CD4-positive, CD25-positive, alpha-beta regulatory T cell (primary cell): Measurements from ENCODE around the gene DCTN3. TPM values are rescaled to one million over a fixed set of nuclear protein-coding genes. Genes with fewer than 3 reads are reported as not detected.

Source experiments
- ATAC-seq, 2 donors: fragments of 150-1000 bp; cut with Tn5 transposase; one replicate each; pipeline ENCODE4 v1.10.0; 2021; ENCODE audit warnings: low read depth in 2 of 2, moderate number of reproducible peaks in 2 of 2, moderate library complexity in 1 of 2
- DNase-seq, 3 donors: peaks; one replicate each; pipeline versions ENCODE4 v3.0.0 to v3.0.0-alpha.2; 2012 to 2022; ENCODE audit warnings: mixed read lengths in 1 of 3
- H3K27ac ChIP-seq: one replicate; pipeline ENCODE4 v1.7.0; 2013; ENCODE audit warnings: mild to moderate bottlenecking, low read length; ENCODE audit not compliant: insufficient read depth, poor library complexity, severe bottlenecking
- H3K27me3 ChIP-seq: one replicate; pipeline ENCODE4 v1.7.0; 2013; ENCODE audit warnings: low read length; ENCODE audit not compliant: control insufficient read depth, insufficient read depth
- H3K36me3 ChIP-seq: one replicate; pipeline ENCODE4 v1.7.0; 2013; ENCODE audit warnings: mild to moderate bottlenecking, low read length, moderate library complexity; ENCODE audit not compliant: control insufficient read depth, insufficient read depth
- H3K4me1 ChIP-seq: 2 replicates; pipeline ENCODE4 v1.7.0; 2013; ENCODE audit warnings: mild to moderate bottlenecking, low read length; ENCODE audit not compliant: insufficient read depth, control insufficient read depth, poor library complexity, severe bottlenecking
- H3K4me3 ChIP-seq: one replicate; pipeline ENCODE4 v1.7.0; 2013; ENCODE audit warnings: low read depth, mild to moderate bottlenecking, low read length, moderate library complexity
- H3K9me3 ChIP-seq, 2 experiments: 1 replicate in 1 of 2; 2 replicates in 1 of 2; pipeline ENCODE4 v1.7.0; 2013; ENCODE audit warnings: low read length in 2 of 2, mild to moderate bottlenecking in 1 of 2, moderate library complexity in 1 of 2; ENCODE audit not compliant: control insufficient read depth in 2 of 2
- H3K27ac Mint-ChIP-seq, 3 donors: one replicate each; pipeline ENCODE4 v1.8.0; 2020 to 2022; ENCODE audit warnings: mild to moderate bottlenecking in 3 of 3, mixed read lengths in 3 of 3, moderate library complexity in 2 of 3
- H3K27me3 Mint-ChIP-seq: one replicate; pipeline ENCODE4 v1.8.0; 2022; ENCODE audit warnings: mild to moderate bottlenecking, mixed read lengths
- H3K36me3 Mint-ChIP-seq: one replicate; pipeline ENCODE4 v1.8.0; 2020; ENCODE audit warnings: mixed read lengths
- H3K4me1 Mint-ChIP-seq, 4 donors: one replicate each; pipeline ENCODE4 v1.8.0; 2020 to 2022; ENCODE audit warnings: mixed read lengths in 4 of 4, mild to moderate bottlenecking in 1 of 4
- H3K4me3 Mint-ChIP-seq, 4 donors: one replicate each; pipeline ENCODE4 v1.8.0; 2020 to 2022; ENCODE audit warnings: mild to moderate bottlenecking in 4 of 4, mixed read lengths in 4 of 4, moderate library complexity in 3 of 4
- H3K9me3 Mint-ChIP-seq, 7 donors: one replicate each; pipeline ENCODE4 v1.8.0; 2020 to 2022; ENCODE audit warnings: mixed read lengths in 7 of 7, mild to moderate bottlenecking in 3 of 7, moderate library complexity in 2 of 7
- polyA plus RNA-seq, 4 donors: library from polyadenylated mRNA; unstranded; fragments of 300-500 nt; fragmentation: Illumina TruSeq; gene quantifications; one replicate each; pipeline ENCODE4 v1.2.3, GENCODE V29; 2021
- total RNA-seq: library from RNA; stranded (reverse); gene quantifications from one replicate; pipeline ENCODE4 v1.2.3, GENCODE V29; 2022

DCTN3 gene
- total and polyA plus RNA-seq, 5 donors from 2014 or later, result 80.4 to 202 (median 153) TPM

DNA sequence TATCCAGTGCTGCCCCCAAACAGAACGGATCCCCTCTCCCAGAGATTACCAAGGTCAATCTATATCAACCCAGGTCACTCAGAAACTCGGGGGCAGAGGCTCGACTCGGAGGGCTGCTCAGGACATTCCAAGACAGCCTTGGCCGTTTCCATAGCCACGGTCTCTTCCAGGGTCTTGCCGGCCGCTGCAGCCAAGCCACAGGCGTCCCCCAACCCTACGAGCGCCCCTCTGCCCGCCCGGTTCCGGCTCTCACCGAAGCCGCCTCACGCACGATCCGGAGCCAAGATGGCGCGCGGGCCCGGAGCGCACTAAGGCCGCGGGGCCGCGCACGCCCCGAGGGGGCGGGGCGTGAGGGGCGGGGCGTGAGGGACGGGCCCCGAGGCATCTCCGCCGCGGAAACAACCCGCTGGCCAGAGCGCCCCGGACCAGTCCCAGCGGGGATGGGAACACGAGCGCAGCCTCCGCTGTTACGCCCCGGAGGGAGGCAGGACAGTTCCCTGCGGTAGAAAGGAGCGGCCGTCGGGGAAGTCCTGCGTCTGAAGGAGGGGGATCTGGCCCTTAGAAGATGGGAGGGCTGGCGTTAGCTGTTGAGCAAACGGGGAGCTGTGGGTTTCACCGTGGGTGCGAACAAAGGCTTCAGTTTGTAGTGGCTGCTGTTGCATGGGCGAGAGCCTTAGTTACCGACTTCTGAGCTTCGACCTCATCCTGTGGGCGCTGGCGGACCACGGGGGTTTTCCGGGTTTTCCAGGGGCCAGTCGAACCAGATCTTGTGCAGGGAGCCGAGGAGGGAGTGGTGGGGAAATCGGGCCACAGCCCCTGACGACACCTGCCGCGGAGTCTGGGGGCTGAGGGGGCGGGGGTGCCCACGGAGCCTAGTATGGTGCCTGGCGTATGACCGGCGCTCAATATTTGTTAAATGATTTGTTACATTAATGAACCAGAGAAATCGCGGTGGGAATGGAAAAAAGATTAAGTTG is 8.2 kb downstream of the DCTN3 start, which contains the start of gene RPP25L:
RPP25L (minus strand) TSS at position 287 of the 977 bp plus-strand sequence. CDS start 801 bp downstream, outside the sequence.
- Mint-ChIP-seq H3K27me3 (peaks cover 7% of the 10 kb centered on the region), H3K4me3 (peak within 1 kb of the TSS; percentile 91 to 99 (median 91)), H3K36me3 (peaks cover 21% of the 10 kb centered on the region), H3K9me3 (no peaks in the 10 kb centered on the region), H3K4me1 (peaks cover 0 to 29% (median 26%) of the 10 kb centered on the region in 4 donors), H3K27ac (peak within 1 kb of the TSS; percentile 87 to 95 (median 91))
- H3K36me3 ChIP-seq, result peaks cover 23% of the 10 kb centered on the region
- H3K27ac ChIP-seq, result peak within 1 kb of the TSS; percentile 80
- H3K9me3 ChIP-seq, result no peaks in the 10 kb centered on the region
- DNase-seq (peak; percentile 79 to 88 (median 86)), ATAC-seq (peak; percentile 90 to 94)
- peak within 1 kb of the TSS; percentile 77 for H3K4me3 ChIP-seq
- peaks cover 24% of the 10 kb centered on the region for H3K4me1 ChIP-seq
- no peaks in the 10 kb centered on the region for H3K27me3 ChIP-seq

DNA sequence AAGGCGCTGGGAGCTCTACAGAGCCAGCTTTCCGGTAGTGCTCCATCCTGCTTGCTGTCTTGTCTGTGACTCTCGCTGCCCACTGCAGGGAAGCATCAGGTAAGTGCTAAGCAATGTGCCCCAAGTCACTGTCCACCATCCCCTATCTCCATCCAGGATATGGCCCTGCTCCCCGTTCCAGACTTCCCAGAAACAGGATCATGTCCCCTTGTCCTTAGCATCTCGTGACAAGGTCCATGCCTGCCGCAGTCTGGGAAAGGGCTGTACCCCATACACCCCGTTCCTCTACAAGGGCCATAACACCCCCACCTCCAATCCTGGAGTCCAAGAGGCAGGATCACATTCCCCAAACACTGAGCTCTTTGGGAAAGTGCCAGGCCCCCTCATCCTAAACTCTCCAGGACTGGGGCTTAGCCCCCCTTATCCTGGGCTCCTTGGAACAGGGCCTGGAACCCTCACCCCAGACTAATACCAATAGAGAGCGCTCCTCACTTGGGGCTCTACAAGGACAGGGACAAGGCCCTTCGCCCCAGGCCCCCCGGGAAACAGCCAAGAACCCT is 9.0 kb downstream of the DCTN3 start:
- no peaks in the 10 kb centered on the region for H3K9me3 ChIP-seq
- H3K4me1 ChIP-seq, result peaks cover 24% of the 10 kb centered on the region
- peak in 1 of 3 donors; percentile 25 for DNase-seq
- H3K27me3 ChIP-seq, result no peaks in the 10 kb centered on the region
- no peak for ATAC-seq
- Mint-ChIP-seq H3K27me3 (peaks cover 7% of the 10 kb centered on the region), H3K27ac (peak overlapping the region; percentile 87 to 95 (median 91)), H3K9me3 (no peaks in the 10 kb centered on the region), H3K36me3 (peaks cover 16% of the 10 kb centered on the region), H3K4me3 (peak overlapping the region; percentile 91 to 99 (median 91)), H3K4me1 (peaks cover 0 to 26% (median 25%) of the 10 kb centered on the region in 4 donors)
- H3K36me3 ChIP-seq, result peaks cover 15% of the 10 kb centered on the region
- peak overlapping the region; percentile 80 for H3K27ac ChIP-seq
- peak overlapping the region; percentile 75 for H3K4me3 ChIP-seq

GRCh38 chr9:34610434-34611206 is 9.7 kb downstream of the DCTN3 start:
- peaks cover 0 to 26% (median 24%) of the 10 kb centered on the region in 4 donors for H3K4me1 Mint-ChIP-seq
- peaks cover 13% of the 10 kb centered on the region for H3K36me3 Mint-ChIP-seq
- peaks cover 9% of the 10 kb centered on the region for H3K36me3 ChIP-seq
- no peak for ATAC-seq
- no peaks in the 10 kb centered on the region for H3K9me3 Mint-ChIP-seq
- peak overlapping the region; percentile 79 to 99 (median 91) for H3K4me3 Mint-ChIP-seq
- no peak overlapping the region for H3K27ac ChIP-seq
- H3K4me1 ChIP-seq, result peaks cover 24% of the 10 kb centered on the region
- H3K27me3 ChIP-seq, result no peaks in the 10 kb centered on the region
- peak overlapping the region; percentile 75 for H3K4me3 ChIP-seq
- peaks cover 7% of the 10 kb centered on the region for H3K27me3 Mint-ChIP-seq
- no peaks in the 10 kb centered on the region for H3K9me3 ChIP-seq
- H3K27ac Mint-ChIP-seq, result peak overlapping the region in 2 of 3 donors; percentile 53 to 63
- DNase-seq, result no peak

DNA sequence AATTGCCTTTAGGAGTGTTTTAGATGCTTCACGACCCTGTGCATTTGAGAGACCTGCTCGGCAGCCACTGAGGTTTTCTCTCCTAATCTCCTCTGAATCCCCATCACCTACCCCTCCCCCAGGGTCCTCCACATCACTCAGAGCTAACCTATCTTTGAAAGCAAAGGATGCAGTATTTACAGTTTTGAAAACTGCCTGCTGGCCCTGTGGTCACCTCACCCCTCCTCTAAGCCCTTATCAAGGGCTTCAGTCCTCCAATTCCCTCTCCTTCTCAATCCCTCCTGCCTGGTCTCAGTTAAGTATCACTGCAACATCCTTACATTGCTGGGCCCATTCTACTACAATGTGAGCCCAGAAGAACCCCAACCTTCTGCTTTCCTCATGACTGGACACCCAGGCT is 13.0 kb downstream of the DCTN3 start:
- Histone ChIP-seq H3K4me1 (peaks cover 15% of the 10 kb centered on the region), H3K27me3 (no peaks in the 10 kb centered on the region), H3K36me3 (no peaks in the 10 kb centered on the region), H3K9me3 (no peaks in the 10 kb centered on the region), H3K4me3 (no peak overlapping the region), H3K27ac (no peak overlapping the region)
- DNase-seq (no peak), ATAC-seq (no peak)
- Mint-ChIP-seq H3K9me3 (no peaks in the 10 kb centered on the region), H3K36me3 (no peaks in the 10 kb centered on the region), H3K27me3 (peaks cover 7% of the 10 kb centered on the region), H3K27ac (no peak overlapping the region), H3K4me1 (peaks cover 0 to 18% (median 16%) of the 10 kb centered on the region in 4 donors), H3K4me3 (no peak overlapping the region)

DNA sequence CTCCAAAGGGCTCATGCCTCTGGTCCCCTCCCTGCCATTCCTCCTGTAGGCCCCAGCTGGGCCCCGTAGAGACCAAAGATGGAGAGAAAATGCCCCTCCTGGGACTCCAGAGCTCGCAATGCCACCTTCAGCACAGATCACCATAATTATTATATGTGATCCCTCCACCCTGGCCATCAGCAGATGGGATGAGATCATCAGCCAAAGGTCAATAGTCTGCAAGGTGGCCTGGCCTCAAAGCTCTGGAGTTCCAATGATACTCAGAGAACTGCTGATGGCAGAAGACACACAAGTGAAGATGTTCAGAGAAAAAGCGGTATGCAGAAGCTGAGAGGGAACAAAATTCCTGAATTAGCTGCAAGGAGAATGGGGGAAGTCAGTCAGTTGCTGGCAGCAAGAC is 13.4 kb downstream of the DCTN3 start:
- DNase-seq (no peak), ATAC-seq (no peak)
- Mint-ChIP-seq H3K27ac (no peak overlapping the region), H3K4me1 (peaks cover 0 to 16% (median 14%) of the 10 kb centered on the region in 4 donors), H3K4me3 (no peak overlapping the region), H3K36me3 (no peaks in the 10 kb centered on the region), H3K27me3 (peaks cover 5% of the 10 kb centered on the region), H3K9me3 (no peaks in the 10 kb centered on the region)
- H3K27ac ChIP-seq, result no peak overlapping the region
- H3K36me3 ChIP-seq, result no peaks in the 10 kb centered on the region
- H3K4me1 ChIP-seq, result peaks cover 14% of the 10 kb centered on the region
- H3K27me3 ChIP-seq, result no peaks in the 10 kb centered on the region
- H3K4me3 ChIP-seq, result no peak overlapping the region
- H3K9me3 ChIP-seq, result no peaks in the 10 kb centered on the region

DNA sequence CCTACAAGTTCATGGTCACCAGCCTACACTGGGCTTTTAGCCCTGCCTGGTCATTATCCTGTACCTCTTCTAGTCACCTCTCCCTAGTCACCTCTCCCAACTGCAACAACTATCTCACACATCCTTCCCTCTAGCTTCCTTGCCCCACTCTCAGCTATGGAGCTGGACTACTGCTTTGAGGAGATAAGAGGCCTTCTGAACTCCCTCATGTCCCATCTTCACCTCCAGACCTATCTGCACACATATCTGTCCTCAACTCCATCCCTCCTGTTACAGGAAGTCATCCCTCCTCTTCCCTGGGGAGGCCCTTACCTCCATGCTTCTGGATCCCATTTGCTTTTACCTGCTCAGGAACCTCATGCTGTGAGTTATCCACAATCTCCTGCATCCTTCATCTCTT is 14.1 kb downstream of the DCTN3 start:
- Histone ChIP-seq H3K27me3 (no peaks in the 10 kb centered on the region), H3K9me3 (no peaks in the 10 kb centered on the region), H3K4me1 (peaks cover 7% of the 10 kb centered on the region), H3K27ac (no peak overlapping the region), H3K36me3 (no peaks in the 10 kb centered on the region), H3K4me3 (no peak overlapping the region)
- ATAC-seq (no peak), DNase-seq (no peak)
- H3K9me3 Mint-ChIP-seq, result no peaks in the 10 kb centered on the region
- no peaks in the 10 kb centered on the region for H3K36me3 Mint-ChIP-seq
- peaks cover 5% of the 10 kb centered on the region for H3K27me3 Mint-ChIP-seq
- H3K4me1 Mint-ChIP-seq, result peaks cover 0 to 11% (median 8%) of the 10 kb centered on the region in 4 donors
- H3K27ac Mint-ChIP-seq, result no peak overlapping the region
- H3K4me3 Mint-ChIP-seq, result no peak overlapping the region

- H3K27me3 Mint-ChIP-seq, result peaks cover 11% of the 10 kb centered on the region
- H3K4me1 Mint-ChIP-seq, result no peaks in the 10 kb centered on the region
- ATAC-seq, result peak; percentile 76 to 83
- Histone ChIP-seq H3K4me3 (no peak overlapping the region), H3K27me3 (peaks cover 2% of the 10 kb centered on the region), H3K9me3 (no peaks in the 10 kb centered on the region), H3K4me1 (no peaks in the 10 kb centered on the region), H3K36me3 (no peaks in the 10 kb centered on the region), H3K27ac (no peak overlapping the region)
- peak overlapping the region in 1 of 3 donors; percentile 53 for H3K27ac Mint-ChIP-seq
- H3K36me3 Mint-ChIP-seq, result no peaks in the 10 kb centered on the region
- peak; percentile 67 to 74 (median 70) for DNase-seq
- H3K9me3 Mint-ChIP-seq, result no peaks in the 10 kb centered on the region
- peak overlapping the region in 1 of 4 donors; percentile 8 for H3K4me3 Mint-ChIP-seq
These were observed 16.6 kb downstream of the DCTN3 start for GRCh38 chr9:34603610-34604231.
